HG02870 (cell line): ENCODE measurements around the gene WDR38.
"Not testable (repeated sequence)": the region's sequence is repeated elsewhere in the genome, so short reads cannot be mapped to it uniquely, and the experiment has no call there.

Experiments used
- ATAC-seq: cut with Tn5 transposase; IDR thresholded peaks from one replicate; pipeline ENCODE4 v1.9.1; 2021; ENCODE audit warnings: mild to moderate bottlenecking, moderate library complexity; ENCODE audit not compliant: unreplicated experiment

Gene WDR38

DNA sequence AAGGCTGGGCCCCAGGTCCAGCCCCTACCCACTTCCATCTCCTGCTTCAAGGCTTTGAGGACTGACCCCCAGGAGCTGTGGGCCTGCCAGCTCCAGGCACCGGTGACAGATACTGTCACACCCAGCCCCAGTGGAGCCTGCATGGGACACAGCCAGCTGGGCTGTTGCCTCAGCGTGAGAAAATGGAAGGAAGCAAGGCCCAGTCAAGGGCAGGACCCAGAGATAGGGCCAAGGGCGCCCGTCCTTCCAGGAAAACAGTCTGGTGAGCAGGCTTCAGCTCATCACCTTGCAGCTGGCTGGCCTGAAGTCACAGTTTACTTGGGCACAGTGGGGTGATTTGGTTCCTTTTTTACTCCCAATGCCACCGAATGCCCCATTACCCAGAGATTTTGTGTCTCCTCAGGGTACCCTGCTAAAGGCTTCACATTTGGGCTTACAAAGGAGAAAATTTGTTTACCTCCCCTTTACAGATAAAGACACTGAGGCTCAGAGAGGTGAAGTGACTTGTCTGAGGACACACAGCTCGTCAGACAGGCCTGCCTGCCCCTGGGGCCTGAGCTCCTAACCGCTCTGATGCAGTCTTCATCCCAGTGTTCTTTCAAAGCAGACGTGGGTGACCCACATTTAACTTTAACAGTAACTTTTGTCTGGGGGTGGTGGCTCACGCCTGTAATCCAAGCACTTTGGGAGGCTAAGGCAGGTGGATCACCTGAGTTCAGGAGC lies 21.5 kb upstream of the WDR38 start:
- ATAC-seq: no peak

- no peak for ATAC-seq
Measured at GRCh38 chr9:124834591-124834990, 18.7 kb upstream of the WDR38 start.

DNA sequence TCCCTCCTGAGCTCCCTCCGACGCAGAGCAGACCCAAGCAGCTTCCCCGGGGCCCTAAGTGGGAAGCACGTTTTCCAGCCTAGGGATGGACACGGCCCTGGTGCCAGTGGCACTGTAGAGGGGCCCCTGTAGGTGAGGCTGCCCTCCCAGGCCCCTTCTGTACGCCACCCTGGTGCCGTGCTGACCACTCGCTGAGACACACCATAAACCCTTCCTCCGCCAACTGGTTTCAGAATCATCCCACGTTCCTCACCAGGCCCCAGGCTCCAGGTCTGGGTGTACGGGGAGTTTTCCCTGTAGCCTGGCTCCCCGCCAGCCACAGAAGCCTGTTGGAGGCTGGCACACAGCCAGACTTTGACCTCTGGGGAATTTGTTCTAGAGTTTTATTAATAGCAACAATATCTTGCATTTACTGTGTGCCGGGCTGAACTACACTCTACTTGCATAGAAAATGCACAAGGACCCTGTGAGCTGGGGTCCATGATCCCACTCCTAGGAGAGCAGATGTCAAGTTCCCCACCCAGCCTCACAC lies 18.2 kb upstream of the WDR38 start:
- no peak for ATAC-seq

DNA sequence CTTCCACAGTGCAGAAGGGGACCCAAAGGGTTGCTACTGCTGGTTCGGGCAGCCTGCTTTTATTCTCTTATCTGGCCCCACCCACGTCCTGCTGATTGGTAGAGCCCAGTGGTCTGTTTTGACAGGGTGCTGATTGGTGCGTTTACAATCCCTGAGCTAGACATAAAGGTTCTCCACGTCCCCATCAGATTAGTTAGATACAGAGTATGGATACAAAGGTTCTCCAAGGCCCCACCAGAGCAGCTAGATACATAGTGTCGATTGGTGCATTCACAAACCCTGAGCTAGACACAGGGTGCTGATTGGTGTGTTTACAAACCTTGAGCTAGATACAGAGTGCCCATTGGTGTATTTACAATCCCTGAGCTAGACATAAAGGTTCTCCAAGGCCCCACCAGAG lies 15.1 kb upstream of the WDR38 start:
- not testable (repeated sequence) for ATAC-seq

- not testable (repeated sequence) for ATAC-seq
Measured at GRCh38 chr9:124838567-124839275, 14.5 kb upstream of the WDR38 start.

- ATAC-seq: no peak
Measured at GRCh38 chr9:124839612-124840299, 13.5 kb upstream of the WDR38 start.

DNA sequence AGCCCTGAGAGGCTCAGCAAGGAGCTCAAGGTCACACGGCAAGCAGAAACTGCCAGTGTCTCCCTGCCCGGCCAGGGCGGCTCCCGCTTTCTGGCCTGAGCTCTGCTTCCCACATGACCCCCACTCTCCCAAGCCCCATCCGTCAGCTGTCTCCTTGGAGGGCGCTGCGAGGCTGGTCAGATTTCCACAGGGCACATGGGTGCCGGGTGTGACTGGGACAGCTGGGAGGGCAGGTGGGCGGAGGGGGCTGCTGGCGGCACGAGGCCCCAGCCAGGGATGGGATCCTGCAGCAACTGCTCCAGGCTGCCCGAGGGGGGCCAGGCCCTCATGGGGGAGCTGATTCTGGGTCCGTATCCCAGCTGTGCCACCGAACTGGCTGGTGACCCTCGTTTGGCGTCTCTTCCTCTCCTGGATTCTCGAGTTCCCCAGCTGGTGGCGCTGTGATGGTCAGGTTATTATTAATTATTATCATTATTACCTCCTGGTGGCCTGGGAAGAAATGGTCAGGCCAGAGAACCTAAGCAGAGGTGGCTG lies 12.9 kb upstream of the WDR38 start:
- no peak for ATAC-seq

DNA sequence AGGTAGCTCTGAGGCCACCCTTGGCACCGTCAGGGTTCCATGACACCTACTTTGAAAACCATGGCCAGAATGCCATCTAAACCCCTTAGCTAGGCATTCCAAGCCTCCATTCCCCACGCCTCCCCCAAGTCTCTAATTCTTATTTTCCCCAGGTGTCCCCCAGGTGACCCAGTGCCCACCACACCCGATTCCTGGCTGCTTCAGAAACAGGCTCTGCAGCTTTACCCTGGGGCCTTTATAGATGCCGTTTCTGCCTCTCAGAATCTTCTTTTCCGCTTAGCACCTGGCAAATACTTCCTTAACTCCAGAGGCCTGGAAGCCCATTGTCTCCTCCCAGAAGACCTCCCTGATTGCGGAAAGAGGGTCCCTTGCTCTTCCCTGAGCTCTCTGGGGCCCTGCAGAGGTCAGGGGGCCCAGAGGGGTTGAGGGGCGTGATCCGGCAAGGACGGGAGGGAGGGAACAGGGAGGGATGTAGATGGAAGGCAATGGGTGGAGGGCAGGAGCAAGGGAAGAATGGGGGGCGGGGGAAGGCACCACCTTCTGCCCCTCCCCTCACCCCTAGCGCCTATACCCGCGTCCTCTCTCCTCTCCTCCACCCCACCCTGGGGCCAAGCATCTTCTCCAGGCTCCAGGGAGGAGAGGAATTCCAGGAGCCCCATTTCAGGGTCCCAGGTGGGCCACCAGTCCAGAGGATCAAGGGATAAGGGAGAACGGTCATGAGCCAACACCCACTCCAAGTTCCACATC lies 12.0 kb upstream of the WDR38 start:
- ATAC-seq: no peak

GRCh38 chr9:124843456-124844034 lies 9.7 kb upstream of the WDR38 start:
- ATAC-seq: no peak

- ATAC-seq: no peak
Measured at GRCh38 chr9:124844291-124844690, 9.0 kb upstream of the WDR38 start.

DNA sequence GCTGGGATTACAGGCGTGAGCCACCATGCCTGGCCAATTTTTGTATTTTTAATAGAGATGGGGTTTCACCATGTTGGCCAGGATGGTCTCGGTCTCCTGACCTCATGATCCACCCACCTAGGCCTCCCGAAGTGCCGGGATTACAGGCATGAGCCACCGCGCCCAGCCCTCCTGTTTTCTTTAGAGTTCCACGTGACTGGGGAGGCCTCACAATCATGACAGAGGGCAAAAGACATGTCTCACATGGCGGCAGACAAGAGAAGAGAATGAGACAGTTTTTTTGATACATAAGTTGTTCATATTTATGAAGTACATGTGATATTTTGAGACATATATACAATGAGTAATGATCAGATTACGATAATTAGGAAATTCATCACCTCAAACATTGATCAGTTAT lies 6.8 kb upstream of the WDR38 start:
- not testable (repeated sequence) for ATAC-seq

- ATAC-seq: no peak
Measured at GRCh38 chr9:124846969-124847368, 6.3 kb upstream of the WDR38 start.

GRCh38 chr9:124849801-124850200 lies 3.5 kb upstream of the WDR38 start:
- no peak for ATAC-seq

GRCh38 chr9:124852121-124852828 lies 985 bp upstream of the WDR38 start:
- no peak for ATAC-seq

DNA sequence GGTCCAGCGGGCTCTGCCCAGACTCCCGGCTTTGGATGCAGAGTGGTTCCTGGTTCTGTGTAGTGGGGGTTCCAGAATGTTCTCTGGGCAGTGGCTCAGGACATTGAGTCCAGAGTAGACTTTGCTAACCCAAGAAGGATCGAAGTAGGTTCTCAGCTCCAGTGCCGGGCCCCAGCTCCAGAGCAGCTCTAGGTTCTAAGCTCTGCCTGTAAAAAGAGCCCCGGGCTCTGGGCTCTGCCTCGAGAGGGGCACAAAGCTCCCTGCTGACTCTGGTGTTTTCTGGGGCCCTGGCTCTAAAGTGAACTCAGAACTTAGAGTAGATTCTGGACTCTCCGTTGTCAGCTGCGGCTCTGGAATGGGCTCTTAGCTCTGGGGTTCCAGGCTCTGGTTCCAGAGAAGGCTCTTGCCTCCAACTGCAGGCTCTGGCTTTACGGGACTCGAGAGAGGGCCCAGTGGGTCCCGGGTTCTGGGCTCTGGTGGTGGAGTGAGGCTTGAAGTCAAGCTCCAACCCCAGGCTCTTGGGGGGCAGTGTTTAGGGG lies 414 bp downstream of the WDR38 start:
- no peak for ATAC-seq

DNA sequence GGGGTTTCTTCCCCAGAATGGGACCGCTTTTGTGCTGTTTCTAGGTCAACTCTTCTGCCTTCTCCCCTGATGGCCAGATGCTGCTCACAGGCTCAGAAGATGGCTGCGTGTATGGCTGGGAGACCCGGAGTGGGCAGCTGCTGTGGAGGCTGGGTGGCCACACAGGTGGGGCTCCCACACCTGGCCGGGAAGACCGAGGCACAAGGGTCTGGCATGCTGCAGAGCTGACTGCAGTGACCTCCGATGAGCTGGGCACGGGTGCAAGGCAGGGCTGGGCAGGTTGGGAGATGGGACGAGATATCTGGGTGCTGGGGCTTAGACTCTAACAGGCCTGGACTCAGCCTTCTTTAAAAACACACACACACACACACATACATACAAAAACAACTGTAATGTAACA lies 901 bp downstream of the WDR38 start:
- no peak for ATAC-seq

- no peak for ATAC-seq
Measured at GRCh38 chr9:124854822-124855221, 1.6 kb downstream of the WDR38 start.

DNA sequence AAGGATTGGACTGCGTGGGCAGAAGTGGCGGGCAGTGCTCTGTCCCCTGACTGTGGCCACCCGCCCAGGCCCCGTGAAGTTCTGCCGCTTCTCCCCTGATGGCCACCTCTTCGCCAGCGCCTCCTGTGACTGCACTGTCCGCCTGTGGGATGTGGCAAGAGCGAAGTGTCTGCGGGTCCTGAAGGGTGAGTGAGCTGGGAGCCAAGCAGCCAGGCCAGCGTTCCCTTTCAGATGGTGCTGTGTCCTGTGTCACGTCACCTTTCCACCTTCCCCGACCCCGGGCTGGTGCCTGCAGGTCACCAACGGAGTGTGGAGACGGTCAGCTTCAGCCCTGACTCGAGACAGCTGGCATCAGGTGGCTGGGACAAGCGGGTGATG lies 2.3 kb downstream of the WDR38 start:
- no peak for ATAC-seq

- no peak for ATAC-seq
Measured at GRCh38 chr9:124855944-124856765, 2.9 kb downstream of the WDR38 start.
